SK-N-SH (cell line): ENCODE data around the gene ACSL1. TPM values are rescaled to one million over a fixed set of nuclear protein-coding genes. Genes with fewer than 3 reads are reported as not detected.

Source experiments
- CTCF ChIA-PET: fragments of 300-600, 350-600 bp; formaldehyde crosslinking; extraction: SDS; loops from one replicate; lab custom pipeline; 2021; lab: Yijun Ruan, JAX
- POLR2A ChIA-PET: fragments of 350-600 bp; sonication (Branson Sonifier 250); formaldehyde crosslinking; extraction: SDS; loops from one replicate; lab custom pipeline; 2020; ENCODE audit warnings: antibody characterized with exemption, inconsistent platforms; lab: Yijun Ruan, JAX
- DNase-seq: peaks from one replicate; pipeline ENCODE4 v3.0.0; 2012
- H2AFZ ChIP-seq: fragments of 200-600 bp; sonication (generic); 2 replicates; pipeline ENCODE4 v1.8.1; 2016; ENCODE audit warnings: antibody characterized with exemption, mild to moderate bottlenecking, low read depth
- H3F3A ChIP-seq: fragments of 200-600 bp; sonication (generic); replicated peaks from 2 replicates; pipeline ENCODE3; 2016; ENCODE audit warnings: antibody characterized with exemption, mild to moderate bottlenecking; ENCODE audit not compliant: insufficient read depth
- H3K27ac ChIP-seq, 2 experiments: fragments of 200-500 bp in 1 of 2; fragments of 200-600 bp in 1 of 2; sonication (Bioruptor generic) in 1 of 2; sonication (generic), shearing (Covaris generic) in 1 of 2; 2 replicates each; pipeline versions ENCODE4 v1.5.1 to v1.6.1; 2014 to 2016; ENCODE audit warnings: low read depth in 2 of 2, inconsistent platforms in 1 of 2, low read length in 1 of 2, mild to moderate bottlenecking in 1 of 2, mixed read lengths in 1 of 2
- H3K27me3 ChIP-seq: fragments of 200-600 bp; sonication (generic), shearing (Covaris generic); 2 replicates; pipeline ENCODE4 v1.6.1; 2016; ENCODE audit warnings: mixed run types; ENCODE audit not compliant: insufficient read depth
- H3K36me3 ChIP-seq, 2 experiments: fragments of 200-500 bp in 1 of 2; fragments of 200-600 bp in 1 of 2; sonication (Bioruptor generic) in 1 of 2; sonication (generic) in 1 of 2; replicated peaks in 1 of 2; 2 replicates each; pipeline versions ENCODE3 to v1.5.1; 2014 to 2016; ENCODE audit warnings: low read length in 1 of 2, mild to moderate bottlenecking in 1 of 2; ENCODE audit not compliant: insufficient read depth in 2 of 2, control insufficient read depth in 1 of 2
- H3K4me1 ChIP-seq, 2 experiments: fragments of 200-500 bp in 1 of 2; fragments of 200-600 bp in 1 of 2; sonication (Bioruptor generic) in 1 of 2; sonication (generic), shearing (Covaris generic) in 1 of 2; 2 replicates each; pipeline versions ENCODE4 v1.5.1 to v1.6.1; 2014 to 2016; ENCODE audit warnings: low read depth in 1 of 2, low read length in 1 of 2, mixed run types in 1 of 2; ENCODE audit not compliant: insufficient read depth in 2 of 2, control insufficient read depth in 1 of 2
- H3K4me2 ChIP-seq: fragments of 200-600 bp; sonication (generic), shearing (Covaris generic); 2 replicates; pipeline ENCODE4 v1.6.1; 2017; ENCODE audit warnings: mixed run types
- H3K4me3 ChIP-seq, 2 experiments: fragments of 200-500 bp in 1 of 2; fragments of 200-600 bp in 1 of 2; sonication (Bioruptor generic) in 1 of 2; sonication (generic), shearing (Covaris generic) in 1 of 2; 2 replicates each; pipeline versions ENCODE4 v1.5.1 to v1.8.1; 2014 to 2016; ENCODE audit warnings: low read depth in 2 of 2, inconsistent platforms in 1 of 2, low read length in 1 of 2, mild to moderate bottlenecking in 1 of 2, mixed read lengths in 1 of 2, moderate library complexity in 1 of 2
- H3K79me2 ChIP-seq: fragments of 200-600 bp; sonication (generic); 2 replicates; pipeline ENCODE4 v1.8.1; 2017; ENCODE audit warnings: mild to moderate bottlenecking; ENCODE audit not compliant: insufficient read depth
- H3K9ac ChIP-seq: fragments of 200-600 bp; sonication (generic); 2 replicates; pipeline ENCODE4 v1.6.1; 2017; ENCODE audit warnings: mixed run types
- H3K9me2 ChIP-seq: fragments of 200-600 bp; sonication (generic); 2 replicates; pipeline ENCODE4 v1.6.1; 2017; ENCODE audit warnings: mixed run types
- H3K9me3 ChIP-seq: fragments of 200-600 bp; sonication (generic); 2 replicates; pipeline ENCODE4 v1.6.1; 2017; ENCODE audit warnings: mixed run types, mild to moderate bottlenecking, moderate library complexity
- H4K20me1 ChIP-seq: fragments of 200-600 bp; sonication (generic); 2 replicates; pipeline ENCODE4 v1.6.1; 2017; ENCODE audit warnings: mild to moderate bottlenecking, mixed run types; ENCODE audit not compliant: insufficient read depth
- CHD2 ChIP-seq: fragments of 150-350 bp; IDR thresholded peaks from 2 replicates; pipeline ENCODE4 v1.6.1; 2018; ENCODE audit warnings: low read length; ENCODE audit not compliant: partially characterized antibody
- ELF1 ChIP-seq: IDR thresholded peaks from 2 replicates; pipeline ENCODE4 v1.4.0; 2012
- GABPA ChIP-seq: IDR thresholded peaks from 2 replicates; pipeline ENCODE4 v1.4.0; 2012; ENCODE audit warnings: low read depth, mild to moderate bottlenecking
- GATA2 ChIP-seq: sonication (generic); formaldehyde crosslinking; IDR thresholded peaks from 2 replicates; pipeline ENCODE4 v1.5.0; 2020; ENCODE audit warnings: mild to moderate bottlenecking, missing genetic modification reagents
- IRF3 ChIP-seq: fragments of 150-350 bp; IDR thresholded peaks from 2 replicates; pipeline ENCODE4 v1.6.1; 2016; ENCODE audit warnings: mild to moderate bottlenecking, low read depth, low read length
- MAX ChIP-seq: IDR thresholded peaks from 2 replicates; pipeline ENCODE4 v1.4.0; 2012; ENCODE audit warnings: low read depth
- MEF2A ChIP-seq: IDR thresholded peaks from 2 replicates; pipeline ENCODE4 v1.4.0; 2012; ENCODE audit warnings: low read depth, borderline replicate concordance
- MXI1 ChIP-seq: IDR thresholded peaks from 2 replicates; pipeline ENCODE4 v1.6.1; 2012; ENCODE audit warnings: mild to moderate bottlenecking, low read depth, low read length, improper control_type of control experiment
- PBX3 ChIP-seq: IDR thresholded peaks from 2 replicates; pipeline ENCODE4; 2012
- RAD21 ChIP-seq: IDR thresholded peaks from 2 replicates; pipeline ENCODE4 v1.6.1; 2012; ENCODE audit warnings: mild to moderate bottlenecking, low read length
- REST ChIP-seq: IDR thresholded peaks from 2 replicates; pipeline ENCODE4 v1.6.1; 2012; ENCODE audit warnings: mild to moderate bottlenecking, low read depth, low read length, moderate library complexity
- SIN3A ChIP-seq: IDR thresholded peaks from 2 replicates; pipeline ENCODE4 v1.6.1; 2012; ENCODE audit warnings: low read depth, mild to moderate bottlenecking, low read length, moderate library complexity, borderline replicate concordance
- TAF1 ChIP-seq: IDR thresholded peaks from 2 replicates; pipeline ENCODE4 v1.6.1; 2012; ENCODE audit warnings: low read depth, mild to moderate bottlenecking, low read length, moderate library complexity, borderline replicate concordance
- USF1 ChIP-seq: IDR thresholded peaks from 2 replicates; pipeline ENCODE4 v1.4.0; 2012; ENCODE audit warnings: low read depth, borderline replicate concordance
- USF2 ChIP-seq: fragments of 150-350 bp; IDR thresholded peaks from 2 replicates; pipeline ENCODE4 v1.6.1; 2017; ENCODE audit warnings: antibody characterized with exemption, low read length, low read depth, borderline replicate concordance
- YY1 ChIP-seq: IDR thresholded peaks from 2 replicates; pipeline ENCODE4 v1.4.0; 2012; ENCODE audit warnings: low read depth, mild to moderate bottlenecking
- ZBTB33 ChIP-seq: IDR thresholded peaks from 2 replicates; pipeline ENCODE4 v1.4.0; 2012; ENCODE audit warnings: low read depth, borderline replicate concordance
- WGBS: methylation state at CpG from one replicate; pipeline ENCODE4 v1.1.6; 2017; ENCODE audit warnings: low lambda C conversion rate; 5-methylcytosine and 5-hydroxymethylcytosine counted together
- polyA plus RNA-seq, 3 experiments: library from polyadenylated mRNA; depleted of rRNA; stranded (reverse); fragments of >200 nt; gene quantifications; 2 replicates each; pipeline ENCODE4 v1.2.3, GENCODE V29; 2012

The ACSL1 gene
- polyA plus RNA-seq, 1 of the 3 experiments (the other 2 are of a cell fraction), result 7.9 TPM

- Histone ChIP-seq H3F3A (peaks cover 5% of the 10 kb centered on the region), H3K9me3 (no peaks in the 10 kb centered on the region), H3K4me1 (peaks cover 4 to 26% of the 10 kb centered on the region in 2 experiments; a peak in 3 of 4 replicates), H3K4me2 (peak overlapping the region; percentile 35; the same call in 1 of the 2 replicates), H3K27ac (peak overlapping the region in 1 of 2 experiments; percentile 48; a peak in 2 of 4 replicates), H3K9me2 (no peaks in the 10 kb centered on the region), H2AFZ (no peak overlapping the region), H3K36me3 (peaks cover 0 to 1% of the 10 kb centered on the region in 2 experiments), H3K79me2 (no peaks in the 10 kb centered on the region), H3K9ac (no peak overlapping the region), H4K20me1 (peaks cover 5% of the 10 kb centered on the region), H3K27me3 (no peaks in the 10 kb centered on the region), H3K4me3 (no peak overlapping the region)
- WGBS, result 92% methylated on average over 8 of the region's 8 CpGs
- CTCF ChIA-PET, result interaction anchor here (1.5 to 2.4 kb wide), 3 partner anchors 8 to 47 kb away, joined by 3 to 7 read pairs (median 4); no protein-coding TSS in a partner anchor
- POLR2A ChIA-PET, result no interaction called here
- no peak for DNase-seq
- no peak for TF ChIP-seq REST
- TF ChIP-seq GABPA, result no peak
- no peak for TF ChIP-seq USF2
- TF ChIP-seq CHD2, result no peak
- no peak for TF ChIP-seq ELF1
- TF ChIP-seq SIN3A, result no peak
- no peak for TF ChIP-seq IRF3
- no peak for TF ChIP-seq USF1
- no peak for TF ChIP-seq YY1
Observed at GRCh38 chr4:184792334-184792733, 33.4 kb downstream of the ACSL1 start.

- Histone ChIP-seq H3K4me2 (no peak overlapping the region), H3K27ac (no peak overlapping the region; a peak in 1 of 4 replicates), H3K4me1 (peaks cover 4 to 30% of the 10 kb centered on the region in 2 experiments; a peak in 3 of 4 replicates), H2AFZ (no peak overlapping the region), H3K9me2 (no peaks in the 10 kb centered on the region), H3F3A (peaks cover 5% of the 10 kb centered on the region), H3K79me2 (no peaks in the 10 kb centered on the region), H4K20me1 (peaks cover 5% of the 10 kb centered on the region), H3K27me3 (no peaks in the 10 kb centered on the region), H3K4me3 (no peak overlapping the region), H3K9ac (no peak overlapping the region), H3K9me3 (no peaks in the 10 kb centered on the region), H3K36me3 (no peaks in the 10 kb centered on the region)
- DNase-seq, result no peak
- ChIA-PET POLR2A (no interaction called here), CTCF (no interaction called here)
- 88% methylated on average over 3 of the region's 3 CpGs for WGBS
- TF ChIP-seq PBX3, result no peak
- no peak for TF ChIP-seq YY1
- TF ChIP-seq TAF1, result no peak
- TF ChIP-seq ZBTB33, result no peak
- TF ChIP-seq MXI1, result no peak
- TF ChIP-seq MEF2A, result no peak
- TF ChIP-seq MAX, result no peak
- TF ChIP-seq RAD21, result no peak
- TF ChIP-seq ELF1, result no peak
- TF ChIP-seq GATA2 (CRISPR knock-in tag), result no peak
- TF ChIP-seq SIN3A, result no peak
Observed at GRCh38 chr4:184790826-184791225, 34.9 kb downstream of the ACSL1 start.
